WI38 (cell line): ENCODE results near the gene FAM229B.

Source experiments
- H3K4me3 ChIP-seq: 2 replicates; pipeline ENCODE4 v1.5.1; 2011; ENCODE audit warnings: low read depth, mild to moderate bottlenecking, control low read depth, low read length
- CTCF ChIP-seq: IDR thresholded peaks from 2 replicates; pipeline ENCODE4 v1.5.1; 2012; ENCODE audit warnings: low read depth, mild to moderate bottlenecking, control low read depth, low read length

FAM229B gene

GRCh38 chr6:112109262-112109661 is 21.9 kb downstream of the FAM229B start:
- TF ChIP-seq CTCF: no peak
- H3K4me3 ChIP-seq: no peak overlapping the region

- no peak overlapping the region for H3K4me3 ChIP-seq
- no peak for TF ChIP-seq CTCF
Observed at GRCh38 chr6:112113431-112113830, 26.0 kb downstream of the FAM229B start.

- H3K4me3 ChIP-seq: no peak overlapping the region
- no peak for TF ChIP-seq CTCF
Observed at GRCh38 chr6:112113918-112114317, 26.5 kb downstream of the FAM229B start.

GRCh38 chr6:112114577-112115223 is 27.3 kb downstream of the FAM229B start:
- TF ChIP-seq CTCF: no peak

GRCh38 chr6:112116221-112116620 is 28.8 kb downstream of the FAM229B start:
- no peak for TF ChIP-seq CTCF
- no peak overlapping the region for H3K4me3 ChIP-seq

More at GRCh38 chr6:112114577-112115223, 27.3 kb downstream of the FAM229B start:
- no peak overlapping the region for H3K4me3 ChIP-seq

- no peak overlapping the region for H3K4me3 ChIP-seq
- no peak for TF ChIP-seq CTCF
Observed at GRCh38 chr6:112117554-112117953, 30.2 kb downstream of the FAM229B start.

GRCh38 chr6:112118034-112118433 is 30.6 kb downstream of the FAM229B start:
- no peak for TF ChIP-seq CTCF

More at GRCh38 chr6:112118034-112118433, 30.6 kb downstream of the FAM229B start:
- no peak overlapping the region for H3K4me3 ChIP-seq
